CMK (cell line): ENCODE data around the gene VOPP1.
"Not testable (repeated sequence)": the region's sequence is repeated elsewhere in the genome, so short reads cannot be mapped to it uniquely, and the experiment has no call there.

Source experiments
- DNase-seq: peaks from one replicate; pipeline ENCODE4 v3.0.0-alpha.2; 2010; ENCODE audit warnings: low read depth

VOPP1 gene

GRCh38 chr7:55510206-55510605 lies 62.1 kb downstream of the VOPP1 start:
- not testable (repeated sequence) for DNase-seq

- no peak for DNase-seq
Measured at GRCh38 chr7:55509322-55509721, 63.0 kb downstream of the VOPP1 start.

- no peak for DNase-seq
Measured at GRCh38 chr7:55508221-55509011, 63.9 kb downstream of the VOPP1 start.

- no peak for DNase-seq
Measured at GRCh38 chr7:55507743-55508142, 64.6 kb downstream of the VOPP1 start.

GRCh38 chr7:55504967-55505658 lies 67.2 kb downstream of the VOPP1 start:
- DNase-seq = no peak

GRCh38 chr7:55504093-55504859 lies 68.0 kb downstream of the VOPP1 start:
- DNase-seq = no peak

- DNase-seq = no peak
Measured at GRCh38 chr7:55502858-55503440, 69.4 kb downstream of the VOPP1 start.

- no peak for DNase-seq
Measured at GRCh38 chr7:55502124-55502857, 70.0 kb downstream of the VOPP1 start.

GRCh38 chr7:55501611-55502010 lies 70.7 kb downstream of the VOPP1 start:
- no peak for DNase-seq

- no peak for DNase-seq
Measured at GRCh38 chr7:55500117-55500756, 72.1 kb downstream of the VOPP1 start.

- no peak for DNase-seq
Measured at GRCh38 chr7:55499591-55499990, 72.7 kb downstream of the VOPP1 start.

- no peak for DNase-seq
Measured at GRCh38 chr7:55498770-55499169, 73.5 kb downstream of the VOPP1 start.

- DNase-seq = no peak
Measured at GRCh38 chr7:55498142-55498541, 74.2 kb downstream of the VOPP1 start.

GRCh38 chr7:55497521-55497920 lies 74.8 kb downstream of the VOPP1 start:
- DNase-seq = no peak

- no peak for DNase-seq
Measured at GRCh38 chr7:55496906-55497305, 75.4 kb downstream of the VOPP1 start.

- no peak for DNase-seq
Measured at GRCh38 chr7:55494951-55495350, 77.4 kb downstream of the VOPP1 start.

- no peak for DNase-seq
Measured at GRCh38 chr7:55493408-55493807, 78.9 kb downstream of the VOPP1 start.

GRCh38 chr7:55491346-55491745 lies 81.0 kb downstream of the VOPP1 start:
- no peak for DNase-seq

GRCh38 chr7:55490099-55490498 lies 82.2 kb downstream of the VOPP1 start:
- no peak for DNase-seq

GRCh38 chr7:55489552-55489951 lies 82.8 kb downstream of the VOPP1 start:
- no peak for DNase-seq

GRCh38 chr7:55488804-55489340 lies 83.4 kb downstream of the VOPP1 start:
- no peak for DNase-seq
